ENCODE data around the gene TP53I13. TPM values are rescaled to one million over a fixed set of nuclear protein-coding genes. Genes with fewer than 3 reads are reported as not detected.
A peak's percentile ranks its signal among the peaks of the same experiment; 100 is the strongest.

The TP53I13 gene
- total RNA-seq, 1 experiment from 2014 or later: 64.1 TPM

DNA sequence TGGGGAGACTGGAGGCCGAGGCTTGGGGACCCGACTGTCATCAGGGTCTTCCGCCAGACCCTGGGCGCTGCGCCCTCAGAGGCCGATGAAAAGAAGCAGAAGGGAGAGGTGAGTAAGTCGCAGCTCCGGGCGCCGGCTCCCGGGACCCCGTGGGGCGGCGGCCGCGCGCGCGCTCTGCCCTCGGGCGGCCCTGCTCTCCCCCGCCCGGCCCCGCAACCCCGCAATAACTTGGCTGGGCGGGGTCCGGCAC lies 1.3 kb upstream of the TP53I13 start:
- no peak for DNase-seq (ENCODE audit: low spot score)

GRCh38 chr17:29567554-29568330 lies 759 bp upstream of the TP53I13 start:
- peak; percentile 30 for DNase-seq (ENCODE audit: low spot score)

- DNase-seq (ENCODE audit: low spot score): no peak
Observed at GRCh38 chr17:29569245-29569950, 897 bp downstream of the TP53I13 start.

GRCh38 chr17:29570521-29570920 lies 2.0 kb downstream of the TP53I13 start:
- no peak for DNase-seq (ENCODE audit: low spot score)

GRCh38 chr17:29571486-29571882 lies 3.0 kb downstream of the TP53I13 start:
- DNase-seq (ENCODE audit: low spot score): no peak

GRCh38 chr17:29571883-29572681 lies 3.6 kb downstream of the TP53I13 start:
- DNase-seq (ENCODE audit: low spot score): no peak

GRCh38 chr17:29572691-29573557 lies 4.4 kb downstream of the TP53I13 start:
- DNase-seq (ENCODE audit: low spot score): no peak

GRCh38 chr17:29573558-29573869 lies 5.0 kb downstream of the TP53I13 start:
- DNase-seq (ENCODE audit: low spot score): no peak

GRCh38 chr17:29573871-29574731 lies 5.6 kb downstream of the TP53I13 start:
- DNase-seq (ENCODE audit: low spot score): no peak

- DNase-seq (ENCODE audit: low spot score): no peak
Observed at GRCh38 chr17:29574732-29575510, 6.4 kb downstream of the TP53I13 start.

- DNase-seq (ENCODE audit: low spot score): no peak
Observed at GRCh38 chr17:29575511-29576213, 7.2 kb downstream of the TP53I13 start.

DNA sequence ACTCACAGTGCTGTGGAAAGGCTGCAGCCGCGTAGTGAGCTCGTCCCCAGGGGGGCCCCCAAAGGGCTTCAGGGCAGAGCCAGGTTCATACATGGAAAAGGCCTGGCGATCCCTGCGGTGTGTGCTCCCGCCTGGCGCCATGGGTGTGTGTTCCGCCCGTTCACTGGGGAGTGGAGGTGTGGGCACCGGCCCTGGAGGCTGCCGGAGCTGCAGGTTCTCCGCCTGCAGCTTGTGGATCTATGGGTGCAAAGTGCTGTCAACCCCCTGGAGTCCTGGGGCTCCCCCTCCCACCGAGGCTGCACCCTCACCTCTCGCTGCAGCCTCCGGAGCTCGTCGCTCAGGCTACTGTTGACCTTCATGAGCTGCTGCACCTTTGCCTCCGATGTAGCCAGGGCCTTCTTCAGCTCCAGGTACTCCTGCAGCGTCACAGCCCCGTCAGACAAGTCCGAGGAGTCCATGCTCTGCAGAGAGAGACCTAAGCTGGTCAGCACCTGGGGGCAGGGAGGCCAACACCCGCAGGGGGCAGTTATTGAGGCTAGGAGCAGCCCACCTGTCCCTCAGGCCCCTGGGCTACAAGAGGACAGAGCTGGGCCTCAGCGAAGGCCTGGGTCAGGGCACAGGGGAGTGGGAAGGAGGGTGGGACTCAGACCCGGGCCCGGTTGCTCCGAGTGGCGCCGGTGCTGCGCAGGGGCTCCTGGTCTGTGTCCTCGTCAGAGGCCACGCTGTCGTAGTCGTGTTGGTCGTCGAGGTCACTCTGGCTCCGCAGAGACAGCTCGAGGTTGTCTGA lies 7.9 kb downstream of the TP53I13 start:
- no peak for DNase-seq (ENCODE audit: low spot score)

DNA sequence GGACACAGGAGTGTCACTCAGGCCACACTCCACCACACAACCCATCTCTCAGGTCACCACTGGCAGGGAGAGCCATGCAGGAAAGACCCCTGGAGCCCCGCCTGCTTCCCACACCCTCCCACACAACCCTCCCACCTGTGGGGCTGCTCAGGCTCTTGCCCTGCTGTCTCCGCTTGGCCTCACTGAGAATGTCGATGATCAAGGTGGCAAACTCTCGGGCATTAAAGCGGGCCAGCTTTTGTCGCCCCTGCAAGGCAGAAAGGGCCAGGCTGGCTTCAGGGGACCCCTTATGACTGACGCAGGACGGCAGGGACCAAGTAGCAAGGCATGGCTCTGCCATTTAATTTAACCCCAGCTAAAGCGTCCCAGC lies 8.5 kb downstream of the TP53I13 start:
- no peak for DNase-seq (ENCODE audit: low spot score)

GRCh38 chr17:29577385-29578211 lies 9.1 kb downstream of the TP53I13 start:
- peak; percentile 59 for DNase-seq (ENCODE audit: low spot score)

DNA sequence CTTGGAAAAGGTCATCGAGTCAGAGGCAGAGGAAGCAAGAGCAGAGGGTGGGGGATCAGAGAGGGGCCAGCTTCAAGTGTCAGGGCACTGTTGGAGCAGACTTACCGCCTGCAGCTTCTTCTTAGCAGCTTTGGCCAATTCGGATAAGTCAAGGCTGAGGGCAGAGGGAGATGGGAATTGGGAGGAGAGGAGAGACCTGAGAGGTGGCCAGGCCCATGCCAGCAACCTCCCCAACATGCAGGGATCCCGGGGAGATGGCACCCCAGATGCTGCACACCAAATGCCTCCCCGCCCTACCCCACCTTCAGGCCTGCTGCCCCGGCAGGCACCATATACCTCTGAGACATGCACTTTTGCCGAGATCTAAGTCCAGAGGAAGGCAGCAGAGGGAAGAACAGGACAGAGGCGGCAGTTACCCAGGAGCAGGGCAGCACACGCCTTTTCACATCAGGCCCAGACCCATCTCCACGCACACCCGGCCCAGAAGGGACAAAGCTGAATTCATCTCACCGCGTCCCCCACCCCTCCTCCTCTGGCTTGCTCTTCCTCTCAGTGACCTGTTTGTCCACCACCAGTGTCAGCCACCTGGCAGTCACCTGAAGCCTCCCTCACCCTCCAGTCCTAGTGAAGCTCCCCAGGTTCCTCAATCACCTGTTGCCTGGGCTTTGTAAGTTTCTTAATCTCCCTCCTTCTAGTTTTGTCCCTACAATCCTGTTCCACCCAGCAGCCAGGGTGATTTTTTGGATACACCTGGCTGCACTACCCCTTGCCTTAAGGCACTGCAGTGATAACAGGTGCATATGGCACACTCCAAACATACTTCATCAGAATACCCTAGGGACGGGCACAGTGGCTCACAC lies 10.4 kb downstream of the TP53I13 start:
- no peak for DNase-seq (ENCODE audit: low spot score)

DNA sequence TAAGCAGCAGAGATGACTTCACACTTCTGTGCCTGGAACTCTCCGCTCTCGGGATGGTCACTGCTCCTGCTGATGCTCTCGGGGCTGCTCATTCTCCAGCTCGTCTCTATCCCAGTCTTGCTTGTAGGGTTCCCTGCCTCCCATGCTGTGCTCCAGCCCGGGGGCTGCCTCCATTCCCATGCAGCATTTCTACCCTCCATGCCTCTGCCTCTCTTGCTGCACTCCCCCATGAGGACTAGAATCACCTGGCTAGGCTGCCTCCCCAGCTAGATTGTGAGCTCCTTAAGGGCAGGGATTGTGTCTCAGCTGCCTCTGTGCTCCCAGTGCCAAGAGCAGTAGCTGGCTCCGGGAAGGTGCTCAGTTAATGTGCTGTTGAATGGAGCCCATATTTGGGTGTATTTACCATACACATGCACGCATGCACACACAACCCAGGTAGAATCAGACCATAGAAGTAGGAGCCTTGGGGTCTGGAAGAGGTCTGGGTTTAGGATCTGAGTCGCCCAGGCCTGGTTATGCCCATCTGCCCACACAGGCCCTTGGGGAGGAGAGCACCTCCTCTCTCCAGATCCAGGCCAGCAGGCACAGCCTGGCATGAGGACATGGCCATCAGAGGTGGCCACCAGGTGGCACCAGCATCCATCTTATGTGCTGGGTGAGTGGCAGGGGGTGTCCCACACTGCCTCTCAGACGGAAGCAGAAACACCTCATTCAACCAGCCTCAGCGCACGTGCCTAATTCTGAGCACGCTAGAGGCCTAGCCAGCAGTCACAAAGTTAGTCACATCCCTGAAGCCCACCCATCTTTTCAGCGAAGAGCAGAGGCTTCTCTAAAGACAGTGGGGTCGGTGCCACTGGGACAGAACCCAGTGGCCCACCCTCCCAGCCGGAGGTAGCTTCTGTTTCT lies 11.6 kb downstream of the TP53I13 start:
- DNase-seq (ENCODE audit: low spot score): peak; percentile 85

All from A172 (cell line).